CD14-positive monocyte (primary cell): ENCODE measurements around the gene MIXL1. TPM values are rescaled to one million over a fixed set of nuclear protein-coding genes. Genes with fewer than 3 reads are reported as not detected.

Experiments
- DNase-seq, 3 donors: peaks; one replicate each; pipeline ENCODE4 v3.0.0-alpha.2; 2011 to 2022
- H2AFZ ChIP-seq: 2 replicates; pipeline ENCODE4 v1.6.0; 2012; ENCODE audit warnings: mild to moderate bottlenecking, low read depth, low read length, inconsistent platforms; ENCODE audit not compliant: insufficient read depth, poor library complexity, severe bottlenecking
- H3K27ac ChIP-seq, 2 donors: 1 replicate in 1 of 2; 2 replicates in 1 of 2; pipeline ENCODE4 v1.5.1; 2012 to 2013; ENCODE audit warnings: low read length in 2 of 2, control low read depth in 1 of 2, inconsistent platforms in 1 of 2, low read depth in 1 of 2, mild to moderate bottlenecking in 1 of 2
- H3K27me3 ChIP-seq, 2 donors: one replicate each; pipeline versions ENCODE4 v1.6.0 to v1.6.1; 2011 to 2013; ENCODE audit warnings: low read length in 2 of 2; ENCODE audit not compliant: control insufficient read depth in 2 of 2, insufficient read depth in 2 of 2
- H3K36me3 ChIP-seq, 2 donors: replicated peaks in 1 of 2; 1 replicate in 1 of 2; 2 replicates in 1 of 2; pipeline versions ENCODE4 v1.5.1 to v1.6.1; 2012 to 2013; ENCODE audit warnings: low read length in 2 of 2, control low read depth in 1 of 2, inconsistent platforms in 1 of 2, mild to moderate bottlenecking in 1 of 2; ENCODE audit not compliant: insufficient read depth in 2 of 2, control insufficient read depth in 1 of 2
- H3K4me1 ChIP-seq, 2 donors: 1 replicate in 1 of 2; 2 replicates in 1 of 2; pipeline versions ENCODE4 v1.5.1 to v1.6.1; 2012 to 2013; ENCODE audit warnings: low read length in 2 of 2, control low read depth in 1 of 2, inconsistent platforms in 1 of 2, mild to moderate bottlenecking in 1 of 2, moderate library complexity in 1 of 2; ENCODE audit not compliant: insufficient read depth in 2 of 2, control insufficient read depth in 1 of 2
- H3K4me2 ChIP-seq: replicated peaks from 2 replicates; pipeline ENCODE3; 2012; ENCODE audit warnings: low read length, moderate library complexity, mild to moderate bottlenecking; ENCODE audit not compliant: poor library complexity, severe bottlenecking; ENCODE audit errors: extremely low read depth
- H3K4me3 ChIP-seq, 3 experiments: fragments of 200-600 bp in 1 of 3; sonication (generic) in 1 of 3; replicated peaks in 1 of 3; 1 replicate in 2 of 3; 2 replicates in 1 of 3; pipeline ENCODE4 v1.5.1; 2011 to 2013; ENCODE audit warnings: low read length in 3 of 3, mild to moderate bottlenecking in 3 of 3, control low read depth in 2 of 3, low read depth in 2 of 3, inconsistent platforms in 1 of 3, moderate library complexity in 1 of 3
- H3K79me2 ChIP-seq: 2 replicates; pipeline ENCODE4 v1.6.0; 2012; ENCODE audit warnings: mild to moderate bottlenecking, control low read depth, inconsistent platforms, low read length, moderate library complexity; ENCODE audit not compliant: insufficient read depth
- H3K9ac ChIP-seq: 2 replicates; pipeline ENCODE4 v1.6.0; 2017; ENCODE audit warnings: low read length, mild to moderate bottlenecking; ENCODE audit not compliant: insufficient read depth, poor library complexity, severe bottlenecking
- H3K9me3 ChIP-seq, 2 donors: replicated peaks in 1 of 2; 1 replicate in 1 of 2; 2 replicates in 1 of 2; pipeline versions ENCODE4 v1.5.1 to v1.6.1; 2012 to 2013; ENCODE audit warnings: low read length in 2 of 2, control low read depth in 1 of 2; ENCODE audit not compliant: control insufficient read depth in 1 of 2, insufficient read depth in 1 of 2
- H4K20me1 ChIP-seq: 2 replicates; pipeline ENCODE4 v1.6.0; 2012; ENCODE audit warnings: mild to moderate bottlenecking, low read length, control low read depth, moderate library complexity; ENCODE audit not compliant: insufficient read depth
- H3K27ac Mint-ChIP-seq, 7 donors: one replicate each; pipeline ENCODE4 v1.8.0; 2020; ENCODE audit warnings: mild to moderate bottlenecking in 7 of 7, mixed read lengths in 7 of 7, moderate library complexity in 6 of 7, inconsistent platforms in 2 of 7
- H3K27me3 Mint-ChIP-seq, 3 donors: one replicate each; pipeline ENCODE4 v1.8.0; 2021 to 2022; ENCODE audit warnings: low read depth in 3 of 3, mild to moderate bottlenecking in 3 of 3, mixed read lengths in 3 of 3, moderate library complexity in 3 of 3, inconsistent platforms in 1 of 3
- H3K36me3 Mint-ChIP-seq, 2 donors: one replicate each; pipeline ENCODE4 v1.8.0; 2020; ENCODE audit warnings: mixed read lengths in 2 of 2, inconsistent platforms in 1 of 2, mild to moderate bottlenecking in 1 of 2
- H3K4me1 Mint-ChIP-seq: one replicate; pipeline ENCODE4 v1.8.0; 2020; ENCODE audit warnings: mild to moderate bottlenecking, mixed read lengths
- H3K4me3 Mint-ChIP-seq, 2 donors: one replicate each; pipeline ENCODE4 v1.8.0; 2020; ENCODE audit warnings: mild to moderate bottlenecking in 2 of 2, mixed read lengths in 2 of 2, moderate library complexity in 1 of 2
- H3K9me3 Mint-ChIP-seq, 7 donors: one replicate each; pipeline ENCODE4 v1.8.0; 2020 to 2022; ENCODE audit warnings: mixed read lengths in 7 of 7, mild to moderate bottlenecking in 6 of 7, moderate library complexity in 6 of 7, inconsistent platforms in 2 of 7
- CTCF ChIP-seq: fragments of 200-600 bp; IDR thresholded peaks from one replicate; pipeline ENCODE4 v1.8.0; 2022; ENCODE audit warnings: antibody characterized with exemption, mild to moderate bottlenecking
- WGBS: methylation state at CpG from one replicate; pipeline ENCODE4 v1.1.5; 2013; ENCODE audit warnings: missing lambda C conversion rate; ENCODE audit not compliant: insufficient coverage; 5-methylcytosine and 5-hydroxymethylcytosine counted together
- intact Hi-C, 2 donors: fragments of 100-400 bp; cut with micrococcal nuclease; formaldehyde crosslinking; loops; one replicate each; pipeline versions ENCODE4 v1.15.0 to v1.15.1; 2023
- polyA plus RNA-seq, 3 donors: library from polyadenylated mRNA; depleted of rRNA in 1 of 3; unstranded in 2 of 3; stranded (reverse) in 1 of 3; fragments of 300-500 nt in 2 of 3; fragments of >200 nt in 1 of 3; fragmentation: Illumina TruSeq in 2 of 3; gene quantifications; 1 replicate in 2 of 3; 2 replicates in 1 of 3; pipeline ENCODE4 v1.2.3, GENCODE V29; 2012 to 2021

Gene MIXL1
- polyA plus RNA-seq, 3 donors: not detected

GRCh38 chr1:226226601-226227000, 3.1 kb downstream of the MIXL1 start:
- H3K9me3 Mint-ChIP-seq: peaks cover 0 to 4% (median 0%) of the 10 kb centered on the region in 7 donors
- peaks cover 8% of the 10 kb centered on the region for H3K4me1 Mint-ChIP-seq
- no peak for TF ChIP-seq CTCF
- peaks cover 4 to 8% of the 10 kb centered on the region in 2 donors for H3K4me1 ChIP-seq
- no peak overlapping the region for H3K27ac ChIP-seq
- H3K36me3 ChIP-seq: peaks cover 0 to 11% of the 10 kb centered on the region in 2 donors
- H3K27me3 ChIP-seq: peaks cover 19 to 32% of the 10 kb centered on the region in 2 donors
- H3K79me2 ChIP-seq: no peaks in the 10 kb centered on the region
- intact Hi-C loops: no loop called here
- H3K9ac ChIP-seq: no peak overlapping the region
- no peak overlapping the region for H2AFZ ChIP-seq
- H3K27me3 Mint-ChIP-seq: peaks cover 30 to 40% (median 33%) of the 10 kb centered on the region in 3 donors
- H3K27ac Mint-ChIP-seq: peak overlapping the region in 1 of 7 donors; percentile 43
- no peak overlapping the region for H3K4me3 ChIP-seq
- H3K4me2 ChIP-seq: no peak overlapping the region
- peaks cover 26 to 29% of the 10 kb centered on the region in 2 donors for H3K36me3 Mint-ChIP-seq
- H3K9me3 ChIP-seq: no peaks in the 10 kb centered on the region
- no peak for DNase-seq
- 100% methylated on average over 1 of the region's 3 CpGs for WGBS
- no peaks in the 10 kb centered on the region for H4K20me1 ChIP-seq
- H3K4me3 Mint-ChIP-seq: no peak overlapping the region

- no peaks in the 10 kb centered on the region for H3K4me1 Mint-ChIP-seq
- H3K36me3 ChIP-seq: peaks cover 13 to 51% of the 10 kb centered on the region in 2 donors
- H3K36me3 Mint-ChIP-seq: peaks cover 36 to 49% of the 10 kb centered on the region in 2 donors
- intact Hi-C loops: no loop called here
- H3K27ac ChIP-seq: no peak overlapping the region
- peaks cover 0 to 1% (median 0%) of the 10 kb centered on the region in 7 donors for H3K9me3 Mint-ChIP-seq
- no peak overlapping the region for H3K4me3 ChIP-seq
- no peaks in the 10 kb centered on the region for H3K9me3 ChIP-seq
- 0% methylated on average over 1 of the region's 6 CpGs for WGBS
- H3K4me1 ChIP-seq: no peaks in the 10 kb centered on the region
- no peak overlapping the region for H3K4me2 ChIP-seq
- H3K9ac ChIP-seq: no peak overlapping the region
- H3K27ac Mint-ChIP-seq: no peak overlapping the region
- H3K79me2 ChIP-seq: no peaks in the 10 kb centered on the region
- no peak overlapping the region for H3K4me3 Mint-ChIP-seq
- no peak for TF ChIP-seq CTCF
- DNase-seq: no peak
- H2AFZ ChIP-seq: no peak overlapping the region
- no peaks in the 10 kb centered on the region for H4K20me1 ChIP-seq
- peaks cover 0 to 2% (median 0%) of the 10 kb centered on the region in 3 donors for H3K27me3 Mint-ChIP-seq
- H3K27me3 ChIP-seq: no peaks in the 10 kb centered on the region
These were observed 9.8 kb downstream of the MIXL1 start for GRCh38 chr1:226233293-226233692.
